Fibroblast of villous mesenchyme (primary cell): ENCODE measurements around the gene BCOR. TPM values are rescaled to one million over a fixed set of nuclear protein-coding genes. Genes with fewer than 3 reads are reported as not detected.

ENCODE experiments used
- DNase-seq: peaks from one replicate; pipeline ENCODE4 v3.0.0-alpha.2; 2010; ENCODE audit warnings: low read depth
- H3K4me3 ChIP-seq: 2 replicates; pipeline ENCODE4 v1.5.1; 2011; ENCODE audit warnings: low read depth, mild to moderate bottlenecking, low read length
- CTCF ChIP-seq: IDR thresholded peaks from 2 replicates; pipeline ENCODE4 v1.5.1; 2012; ENCODE audit warnings: low read depth, mild to moderate bottlenecking, low read length; ENCODE audit not compliant: insufficient read depth
- total RNA-seq: library from RNA; depleted of rRNA; stranded (reverse); fragments of >200 nt; gene quantifications from 2 replicates; pipeline ENCODE4 v1.2.3, GENCODE V29; 2012

Gene BCOR
- total RNA-seq, 1 donor = 24.2 TPM

DNA sequence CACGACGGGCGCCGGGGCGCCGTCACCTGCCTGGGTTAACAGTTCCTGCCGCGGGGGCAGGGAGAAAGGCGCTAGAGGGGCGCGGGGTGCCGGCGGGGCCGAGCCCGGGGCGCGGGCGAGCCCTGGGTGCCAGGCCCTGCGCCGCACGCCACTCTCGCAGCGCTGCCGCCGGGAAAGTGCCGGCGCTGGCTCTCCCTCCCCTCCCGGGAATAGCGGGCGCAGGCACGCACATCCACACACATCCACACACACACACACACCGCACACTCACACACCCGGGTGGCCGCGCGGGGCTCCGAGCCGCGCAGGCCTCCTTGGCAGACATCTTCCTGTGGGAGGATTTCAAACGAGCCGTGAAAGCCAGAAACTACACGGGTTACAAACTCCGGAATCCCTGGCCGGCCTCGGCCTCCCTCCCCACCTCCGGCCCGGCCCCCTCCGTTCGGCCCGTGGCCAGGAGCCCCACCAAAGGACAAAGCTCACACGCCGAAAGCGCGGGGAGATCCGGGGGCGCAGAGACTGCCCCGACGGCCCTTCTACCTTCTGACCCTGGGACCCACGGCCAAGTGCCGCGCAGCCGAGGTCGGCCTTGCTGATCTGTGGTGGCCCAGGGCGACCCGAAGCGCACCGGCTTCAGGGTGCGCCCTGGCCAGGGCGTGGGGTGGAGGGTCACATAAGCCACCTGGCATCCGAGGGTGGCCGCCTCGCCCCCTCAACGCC lies 92.3 kb downstream of the BCOR start:
- H3K4me3 ChIP-seq = no peak overlapping the region
- no peak for TF ChIP-seq CTCF
- no peak for DNase-seq

- no peak for TF ChIP-seq CTCF
These were observed 92.9 kb downstream of the BCOR start for GRCh38 chrX:40004921-40005291.

DNA sequence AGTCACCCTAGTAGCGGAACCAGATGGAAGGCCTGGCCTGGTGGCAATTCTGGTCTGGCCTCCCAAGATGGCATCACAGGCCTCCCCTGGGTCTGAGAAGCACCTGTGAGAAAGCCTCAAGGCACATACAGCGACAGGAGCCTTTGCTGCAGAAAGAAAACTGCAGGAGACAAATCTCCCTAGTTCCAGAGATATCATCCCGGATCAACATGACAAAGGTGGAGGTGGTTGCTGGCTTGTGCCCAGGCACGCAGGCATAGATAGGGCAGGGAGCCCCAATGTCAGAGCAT lies 93.6 kb downstream of the BCOR start:
- TF ChIP-seq CTCF = no peak
- no peak overlapping the region for H3K4me3 ChIP-seq
- DNase-seq = no peak

More at GRCh38 chrX:40004921-40005291, 92.9 kb downstream of the BCOR start:
- no peak for DNase-seq
- H3K4me3 ChIP-seq = no peak overlapping the region

DNA sequence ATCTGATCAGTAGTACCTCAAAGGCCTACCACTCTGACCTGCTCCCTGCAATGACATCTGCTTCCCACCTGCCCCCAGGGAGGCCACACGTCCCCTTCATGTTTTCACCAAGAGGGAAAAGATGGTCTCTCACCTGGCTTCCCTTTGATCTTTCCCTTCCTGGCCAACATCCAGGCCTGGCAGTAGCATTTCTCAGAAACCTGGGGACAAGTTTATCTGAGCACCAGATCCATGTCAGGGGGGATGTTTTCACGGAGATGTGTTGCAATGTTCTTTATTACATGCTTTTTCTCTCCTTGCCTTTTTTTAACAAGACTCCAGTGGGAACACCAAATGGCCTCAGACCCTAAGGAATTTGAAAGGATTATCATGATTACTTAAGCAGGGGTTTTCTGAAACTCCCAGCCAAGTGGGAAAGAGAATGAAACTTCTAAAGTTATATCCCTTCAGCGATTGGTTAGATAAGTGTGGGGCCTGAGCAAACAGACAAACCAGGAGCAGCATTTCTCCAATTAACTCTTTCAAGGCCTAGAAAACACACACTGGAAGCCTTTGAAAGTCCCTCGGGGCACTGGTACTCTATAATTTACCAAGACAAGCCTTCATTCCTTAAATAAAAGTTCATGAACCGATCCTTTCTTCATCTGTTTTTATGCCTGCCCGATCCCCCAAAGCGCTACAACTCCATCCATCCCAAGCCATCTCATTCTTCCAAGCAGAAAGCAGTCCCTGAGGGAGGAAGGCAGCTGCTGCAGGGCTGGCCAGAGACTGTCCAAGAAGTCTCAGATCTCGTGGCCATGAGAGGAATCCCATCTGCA lies 94.1 kb downstream of the BCOR start:
- H3K4me3 ChIP-seq = no peak overlapping the region
- TF ChIP-seq CTCF = no peak
- peak; percentile 90 for DNase-seq

- no peak overlapping the region for H3K4me3 ChIP-seq
- no peak for DNase-seq
- no peak for TF ChIP-seq CTCF
These were observed 94.7 kb downstream of the BCOR start for GRCh38 chrX:40003071-40003427.
